PC-9 (cell line): ENCODE measurements around the gene CLEC1A.

Source experiments
- EZH2 ChIP-seq: fragments of 200-600 bp; sonication (generic); IDR thresholded peaks from 2 replicates; pipeline ENCODE4 v1.8.0; 2017; ENCODE audit warnings: antibody characterized with exemption, low read depth
- TF ChIP-seq, protein P1 (sequence below): fragments of 200-600 bp; sonication (generic); conservative IDR thresholded peaks from 2 replicates; pipeline ENCODE4 v1.6.1; 2017; ENCODE audit warnings: mixed run types, antibody characterized with exemption, mild to moderate bottlenecking, moderate library complexity

DNA sequence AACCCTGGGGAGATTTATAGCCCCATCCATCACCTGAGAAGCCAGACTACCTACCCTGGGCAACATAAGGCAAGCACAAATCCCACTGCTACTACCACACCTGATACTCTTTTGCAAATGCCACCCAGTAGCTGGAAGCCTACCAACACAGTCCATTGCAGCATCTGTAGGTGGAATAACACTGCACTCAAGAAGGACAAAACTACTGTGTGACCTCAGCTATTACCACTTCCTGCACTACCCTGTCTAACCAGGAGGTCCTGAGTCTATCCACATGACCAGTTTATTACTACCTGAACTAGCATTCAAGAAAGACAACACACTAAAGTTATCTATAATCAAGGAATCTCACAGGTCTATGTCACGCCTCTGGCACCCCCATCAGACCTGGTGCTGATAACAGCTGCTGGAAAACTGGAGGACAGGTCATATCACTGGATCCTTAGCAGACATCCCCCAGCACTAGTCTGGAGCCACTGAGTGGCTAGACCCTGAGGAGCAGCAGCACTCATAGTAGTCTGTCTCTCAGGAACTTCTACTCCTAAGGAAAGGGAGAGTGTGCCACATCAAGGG, 2.9 kb upstream of the CLEC1A start:
- TF ChIP-seq, protein P1, sequence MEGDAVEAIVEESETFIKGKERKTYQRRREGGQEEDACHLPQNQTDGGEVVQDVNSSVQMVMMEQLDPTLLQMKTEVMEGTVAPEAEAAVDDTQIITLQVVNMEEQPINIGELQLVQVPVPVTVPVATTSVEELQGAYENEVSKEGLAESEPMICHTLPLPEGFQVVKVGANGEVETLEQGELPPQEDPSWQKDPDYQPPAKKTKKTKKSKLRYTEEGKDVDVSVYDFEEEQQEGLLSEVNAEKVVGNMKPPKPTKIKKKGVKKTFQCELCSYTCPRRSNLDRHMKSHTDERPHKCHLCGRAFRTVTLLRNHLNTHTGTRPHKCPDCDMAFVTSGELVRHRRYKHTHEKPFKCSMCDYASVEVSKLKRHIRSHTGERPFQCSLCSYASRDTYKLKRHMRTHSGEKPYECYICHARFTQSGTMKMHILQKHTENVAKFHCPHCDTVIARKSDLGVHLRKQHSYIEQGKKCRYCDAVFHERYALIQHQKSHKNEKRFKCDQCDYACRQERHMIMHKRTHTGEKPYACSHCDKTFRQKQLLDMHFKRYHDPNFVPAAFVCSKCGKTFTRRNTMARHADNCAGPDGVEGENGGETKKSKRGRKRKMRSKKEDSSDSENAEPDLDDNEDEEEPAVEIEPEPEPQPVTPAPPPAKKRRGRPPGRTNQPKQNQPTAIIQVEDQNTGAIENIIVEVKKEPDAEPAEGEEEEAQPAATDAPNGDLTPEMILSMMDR, result no peak
- no peak for TF ChIP-seq EZH2
